Stimulated activated CD4-positive, alpha-beta T cell treated with anti-CD3 and anti-CD28 coated beads, TNF-alpha, amount 100 ng/mL, for 48 hours (primary cell): ENCODE measurements around the gene TCF4.

Experiments
- DNase-seq, 3 donors: peaks; one replicate each; pipeline ENCODE4 v3.0.0-alpha.2; 2020; ENCODE audit warnings: low read depth in 3 of 3

TCF4 gene

DNA sequence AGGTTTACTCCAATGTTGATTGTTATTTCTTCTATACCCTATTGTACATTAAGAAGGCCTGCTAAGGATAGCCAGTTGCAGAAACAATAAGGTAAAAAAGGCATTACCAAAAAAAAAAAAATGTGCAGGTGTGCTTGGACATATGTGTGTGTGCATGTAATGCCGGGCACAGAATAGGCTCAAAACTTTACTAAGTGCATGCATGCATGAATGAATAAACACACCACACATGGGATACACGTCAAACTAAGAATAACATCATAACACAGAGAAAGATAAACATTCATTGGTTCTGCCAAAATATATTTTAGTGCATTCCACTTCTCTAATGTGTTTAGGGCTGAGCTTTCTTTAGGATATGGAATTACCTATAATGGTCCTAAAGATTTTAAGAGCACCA lies 298.2 kb downstream of the TCF4 start:
- no peak for DNase-seq

DNA sequence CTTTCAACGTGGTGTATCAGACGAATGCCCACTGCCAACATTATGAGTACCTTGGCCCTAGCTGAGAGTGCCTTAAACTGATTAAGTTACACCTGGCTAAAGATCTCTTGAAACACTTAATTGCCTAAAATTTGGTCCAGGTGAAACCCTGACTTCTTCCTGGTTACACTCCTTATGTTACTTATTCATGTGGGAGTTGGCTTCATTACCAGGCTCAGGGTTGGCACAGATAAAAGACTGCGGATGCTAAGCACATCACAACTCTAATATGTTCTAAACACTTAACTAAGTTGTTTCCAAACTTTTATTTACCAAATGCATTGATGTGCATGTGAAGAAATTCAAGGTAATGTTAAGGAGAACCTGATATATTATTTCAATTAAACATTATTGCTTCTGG lies 298.9 kb downstream of the TCF4 start:
- DNase-seq: no peak

- no peak for DNase-seq
Measured at GRCh38 chr18:55287935-55288868, 299.8 kb downstream of the TCF4 start.

- DNase-seq: no peak
Measured at GRCh38 chr18:55287149-55287806, 300.7 kb downstream of the TCF4 start.

- DNase-seq: no peak
Measured at GRCh38 chr18:55286257-55286825, 301.7 kb downstream of the TCF4 start.

DNA sequence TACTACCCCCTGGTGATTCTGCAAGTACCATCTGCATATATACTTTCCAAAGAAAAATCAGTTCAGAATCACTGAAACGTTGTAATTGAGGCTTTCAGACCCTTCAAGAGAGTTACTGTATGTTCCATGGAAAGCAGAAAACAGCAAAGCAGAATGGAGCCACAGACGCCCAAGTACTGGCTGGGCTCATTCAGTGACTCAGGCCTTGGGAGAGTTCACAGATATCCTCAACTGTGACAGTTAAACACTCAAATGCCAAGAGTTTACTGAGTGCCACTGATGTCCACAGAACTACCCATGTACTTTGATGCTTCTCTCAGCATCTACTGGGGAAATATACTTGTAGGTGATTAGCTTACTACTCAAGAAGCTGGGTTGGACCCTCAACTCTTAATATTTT lies 303.4 kb downstream of the TCF4 start:
- DNase-seq: no peak

DNA sequence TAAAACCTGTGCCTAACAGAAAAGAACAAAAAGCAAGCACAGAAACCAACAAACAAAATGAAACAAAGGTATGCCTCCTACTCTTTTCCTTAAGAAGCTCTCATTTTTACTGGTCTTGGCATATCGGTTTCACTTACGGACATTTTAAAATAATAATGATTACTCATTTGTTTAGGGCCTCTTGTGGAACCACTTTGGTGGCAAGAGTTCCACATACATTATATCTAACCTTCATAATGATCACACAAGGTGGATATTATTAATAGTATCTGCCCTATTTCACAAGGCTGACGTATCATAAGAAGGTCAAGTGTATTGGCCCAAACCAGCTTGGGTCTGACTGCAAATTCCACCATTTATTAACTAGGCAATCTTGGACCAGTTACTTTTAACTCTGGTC lies 304.7 kb downstream of the TCF4 start:
- no peak for DNase-seq

DNA sequence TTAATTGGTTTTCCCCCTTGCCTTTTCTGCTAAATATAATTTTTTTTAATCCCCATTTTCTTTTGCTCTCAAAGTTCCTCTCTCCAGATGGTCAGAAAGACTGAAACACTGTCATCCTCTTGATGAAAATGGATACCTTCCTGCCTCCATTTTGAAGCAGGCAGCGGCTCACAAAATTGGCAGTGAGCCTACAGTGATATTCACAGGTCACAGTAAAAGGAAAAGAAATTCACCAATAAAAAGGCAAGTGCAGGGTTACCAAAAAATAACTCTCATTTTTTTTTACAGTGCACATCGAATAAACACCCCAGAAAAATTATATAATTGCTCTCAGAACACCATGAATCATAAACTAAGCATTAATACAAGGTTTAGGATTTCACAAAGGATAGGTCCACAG lies 307.5 kb downstream of the TCF4 start:
- DNase-seq: no peak

DNA sequence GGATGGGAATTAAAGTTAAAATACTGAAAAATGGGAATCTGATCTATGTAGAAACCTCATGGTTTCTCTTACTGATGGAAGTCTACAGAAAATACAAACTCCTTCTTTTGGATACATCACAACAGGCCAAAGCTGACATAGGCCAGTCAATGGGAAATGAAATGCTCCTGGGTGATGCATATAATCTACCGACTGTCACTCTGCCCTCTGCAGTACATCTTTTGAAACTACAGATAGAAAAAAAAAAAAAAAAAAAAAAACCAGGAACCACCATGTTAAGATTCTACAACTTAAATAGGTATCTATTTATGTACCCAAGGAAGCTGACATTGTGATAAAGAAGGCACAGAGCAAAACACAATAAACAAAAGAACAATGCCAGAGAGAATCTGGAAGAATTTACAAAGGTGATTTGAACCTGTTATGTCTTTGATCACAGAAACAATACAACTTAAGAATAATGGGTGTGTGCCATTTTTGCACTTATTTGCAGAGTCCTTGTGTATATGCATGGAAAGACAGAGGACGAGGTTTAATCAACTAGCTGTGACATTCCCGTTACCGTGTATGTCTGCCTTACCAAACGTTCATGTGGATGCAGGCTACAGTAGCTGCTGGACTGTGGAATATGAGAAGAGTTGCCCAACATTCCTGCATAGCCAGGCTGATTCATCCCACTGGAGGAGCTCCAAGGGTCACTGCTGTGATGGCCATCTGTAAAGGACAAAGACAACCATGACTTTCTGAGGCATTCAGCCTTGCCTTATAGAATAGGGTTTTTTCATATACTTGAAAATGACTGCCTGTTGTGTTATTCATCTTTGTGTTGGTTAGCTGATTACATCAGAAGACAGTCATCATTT lies 312.7 kb downstream of the TCF4 start:
- DNase-seq: no peak

DNA sequence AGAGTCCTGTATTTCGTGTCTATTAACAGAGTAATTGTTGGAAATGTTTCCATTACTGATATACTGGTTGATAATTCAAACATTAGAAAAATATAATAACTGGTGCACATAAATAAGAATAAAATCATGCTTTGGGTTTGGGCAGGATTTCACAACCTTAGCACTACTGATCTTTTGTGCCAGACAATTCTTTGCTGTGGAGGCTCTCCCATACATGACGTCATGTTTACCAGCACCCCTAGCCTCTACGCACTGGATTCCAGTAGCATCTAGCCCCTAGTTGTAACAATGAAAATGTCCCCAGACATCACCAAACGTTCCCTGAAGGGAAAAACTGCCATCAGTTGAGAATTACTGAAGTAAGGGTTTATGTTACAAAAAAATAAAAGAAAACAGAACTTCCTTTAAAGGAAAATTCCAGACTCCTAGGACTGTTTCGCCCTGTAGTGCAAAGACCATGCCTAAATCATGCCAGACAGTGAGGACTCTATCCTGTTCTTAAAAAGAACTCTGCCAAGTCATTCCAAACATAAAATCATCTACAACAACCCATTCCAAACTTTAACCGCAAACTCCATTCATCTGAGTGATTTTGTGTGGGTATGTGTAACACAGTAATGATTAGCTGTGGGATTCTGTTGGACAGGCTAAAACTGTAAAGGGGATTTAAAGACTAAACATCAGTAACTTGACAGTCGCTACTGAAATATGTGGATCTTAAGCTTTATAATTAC lies 315.3 kb downstream of the TCF4 start:
- DNase-seq: no peak

DNA sequence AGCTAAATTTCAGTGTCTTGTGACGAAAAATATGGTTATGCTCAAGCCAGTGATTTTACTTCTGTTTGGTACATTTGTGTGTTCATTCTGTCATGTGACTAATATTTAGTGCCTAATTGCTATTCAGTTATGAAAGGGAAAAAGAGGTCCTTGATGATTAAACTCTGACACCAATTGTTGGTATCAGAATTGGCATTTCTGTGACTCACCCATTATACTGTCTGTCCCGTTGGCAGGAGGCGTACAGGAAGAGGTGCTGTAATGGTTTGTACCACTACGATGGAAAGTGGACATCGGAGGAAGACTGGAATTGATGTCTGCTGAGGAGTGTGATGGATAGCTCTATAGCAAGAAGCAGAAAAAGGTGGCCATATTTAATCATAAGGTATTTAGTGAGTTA lies 318.4 kb downstream of the TCF4 start:
- no peak for DNase-seq

DNA sequence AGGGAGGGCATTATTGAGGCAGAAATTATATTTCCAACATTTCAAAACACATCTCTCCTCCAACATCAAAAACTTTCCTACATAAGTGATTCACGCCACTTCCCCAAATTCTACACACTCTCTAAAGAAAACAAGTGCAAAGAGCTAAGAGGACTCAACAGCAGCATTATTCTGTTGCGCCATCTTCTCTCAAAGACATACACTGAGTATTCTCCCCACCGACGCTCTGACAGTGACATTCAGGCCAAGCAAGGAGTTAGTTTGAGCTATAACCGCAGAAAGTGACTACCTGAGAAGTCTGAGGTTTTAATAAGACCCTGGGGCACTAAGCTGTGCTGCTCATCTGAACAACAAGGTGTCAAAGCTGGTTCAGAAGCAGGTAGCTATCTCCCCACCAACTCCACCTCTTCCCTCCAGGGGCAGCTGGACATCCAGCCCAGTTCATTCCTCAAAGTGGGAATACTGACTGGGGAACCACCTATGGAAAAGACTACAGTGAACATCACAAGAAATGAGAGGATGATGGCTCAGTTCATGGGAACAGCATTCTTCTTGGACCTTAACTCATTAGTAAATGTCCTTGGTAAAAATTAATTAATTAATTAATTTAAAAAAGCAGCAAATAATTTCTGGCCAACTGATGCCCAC lies 319.2 kb downstream of the TCF4 start:
- DNase-seq: no peak

DNA sequence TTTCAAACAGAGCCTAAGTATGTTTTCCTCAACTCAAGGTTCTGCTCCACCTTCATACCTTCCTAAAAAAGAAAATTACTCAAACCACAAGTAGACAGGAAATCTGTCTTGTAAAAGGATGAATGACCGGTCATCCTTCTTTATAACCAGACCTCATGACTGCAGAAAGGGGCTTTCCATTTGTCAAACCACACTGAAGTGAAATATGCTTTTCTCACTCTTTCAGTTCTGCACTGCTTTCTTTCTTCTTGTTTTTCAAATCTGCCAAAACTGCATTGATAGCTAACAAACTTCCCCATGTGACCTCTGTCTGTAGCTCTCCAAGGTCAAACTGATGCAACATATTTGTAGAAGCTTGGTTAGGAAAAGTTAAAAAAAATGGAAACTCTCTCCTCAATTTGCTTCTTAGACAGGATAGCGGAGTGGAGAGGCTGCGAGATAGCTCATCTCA lies 319.8 kb downstream of the TCF4 start:
- no peak for DNase-seq

DNA sequence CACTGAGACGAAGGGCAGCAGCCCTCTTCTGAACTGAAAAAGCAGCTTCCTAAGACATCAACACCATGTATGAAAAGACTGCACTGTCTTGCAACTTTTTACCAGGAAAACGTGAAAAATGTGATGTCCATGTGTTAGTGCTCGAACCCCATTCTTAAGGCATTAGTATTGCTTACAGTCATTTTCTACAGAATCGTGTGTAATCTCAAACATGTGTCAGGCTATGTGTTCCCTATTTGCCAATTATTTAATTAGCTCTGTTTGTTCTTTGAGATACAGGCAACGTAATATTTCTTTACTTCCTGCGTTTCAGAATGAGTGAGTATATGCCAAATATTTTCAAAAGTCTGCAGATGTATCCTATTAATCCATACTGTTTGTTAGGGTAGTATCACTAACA lies 321.0 kb downstream of the TCF4 start:
- no peak for DNase-seq

GRCh38 chr18:55265984-55266383 lies 322.0 kb downstream of the TCF4 start:
- DNase-seq: no peak

DNA sequence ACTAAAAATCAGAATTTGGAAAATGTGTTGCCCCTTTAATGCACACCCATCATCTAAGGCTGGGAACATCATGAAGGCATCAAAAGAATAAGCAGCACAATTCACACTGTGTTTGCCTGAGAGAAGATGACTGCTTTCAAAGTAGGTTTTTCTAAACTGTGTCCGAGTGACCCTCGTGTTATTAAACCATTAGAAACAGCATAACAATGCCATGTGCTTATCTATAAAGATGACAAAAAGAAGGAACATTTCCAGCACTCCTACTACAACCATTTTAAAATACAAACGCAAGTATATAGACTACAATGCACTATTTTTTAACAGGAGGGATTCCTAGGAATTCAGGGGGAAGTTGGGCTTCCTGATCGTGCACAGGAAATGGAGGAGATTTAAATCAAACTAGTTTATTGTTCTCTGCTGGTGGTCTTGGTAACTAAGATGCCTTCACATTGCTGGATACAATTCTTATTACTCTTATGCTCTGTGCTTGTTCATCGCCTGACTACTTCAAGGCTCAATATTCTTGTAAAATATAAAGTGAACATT lies 322.8 kb downstream of the TCF4 start:
- no peak for DNase-seq

- DNase-seq: no peak
Measured at GRCh38 chr18:55264108-55264507, 323.9 kb downstream of the TCF4 start.

DNA sequence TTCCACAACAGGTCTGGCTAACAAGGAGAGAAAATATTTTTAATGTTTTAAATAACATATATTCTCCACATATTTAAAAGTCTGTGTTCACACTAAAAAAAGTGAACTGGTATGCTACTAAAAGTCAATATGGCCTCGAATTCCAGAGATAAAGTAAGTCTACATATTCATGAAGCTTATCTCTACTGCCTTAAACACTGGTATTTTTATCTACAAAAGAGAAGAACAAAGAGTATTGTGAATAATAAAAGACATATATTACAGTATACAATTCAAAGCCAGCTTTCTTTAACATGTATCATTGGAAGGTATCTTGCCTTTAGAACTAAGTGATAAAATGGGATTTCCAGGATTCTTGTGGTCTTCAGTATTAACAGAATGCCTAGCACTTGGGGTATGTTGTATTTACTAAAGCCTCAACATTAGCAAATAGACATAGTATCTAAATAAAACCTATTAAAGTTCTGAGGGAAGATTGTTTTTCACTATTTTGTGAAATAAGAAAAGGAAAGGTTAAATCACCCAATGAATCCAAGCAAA lies 325.9 kb downstream of the TCF4 start:
- DNase-seq: no peak

GRCh38 chr18:55261253-55261652 lies 326.7 kb downstream of the TCF4 start:
- no peak for DNase-seq

DNA sequence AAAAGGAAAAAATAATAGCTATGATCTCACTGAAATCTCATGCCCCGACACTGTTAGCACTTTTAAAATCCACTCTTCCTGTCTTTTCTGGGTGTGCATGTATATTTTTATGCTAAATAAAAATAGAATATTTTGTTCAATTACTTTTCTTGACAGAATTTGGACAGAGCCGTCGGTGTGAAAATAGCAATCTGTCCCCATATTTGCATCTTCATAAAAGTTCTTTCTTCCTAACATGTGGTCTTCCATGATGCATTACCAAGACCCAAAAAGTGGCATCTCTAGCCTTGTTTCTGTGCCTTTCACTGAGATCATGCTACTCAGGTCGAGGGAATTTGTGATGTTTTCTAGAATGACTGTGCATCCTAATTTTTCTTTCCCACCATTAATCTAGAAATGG lies 329.9 kb downstream of the TCF4 start:
- no peak for DNase-seq
